IPS-20b (cell line): Measurements from ENCODE around the gene CLN3.
"Not testable (repeated sequence)": the region's sequence is repeated elsewhere in the genome, so short reads cannot be mapped to it uniquely, and the experiment has no call there.

Experiments used
- H3K27ac ChIP-seq: one replicate; pipeline ENCODE4 v1.5.1; 2013; ENCODE audit warnings: low read length
- H3K27me3 ChIP-seq: 2 replicates; pipeline ENCODE4 v1.6.1; 2013; ENCODE audit warnings: mild to moderate bottlenecking, low read length, inconsistent platforms; ENCODE audit not compliant: insufficient read depth
- H3K36me3 ChIP-seq: 2 replicates; pipeline ENCODE4 v1.6.1; 2013; ENCODE audit warnings: low read depth, mild to moderate bottlenecking, inconsistent platforms, low read length, moderate library complexity; ENCODE audit not compliant: insufficient read depth
- H3K4me1 ChIP-seq: 2 replicates; pipeline ENCODE4 v1.6.1; 2013; ENCODE audit warnings: mild to moderate bottlenecking, control low read depth, inconsistent platforms, low read length, moderate library complexity; ENCODE audit not compliant: insufficient read depth
- H3K4me3 ChIP-seq: 2 replicates; pipeline ENCODE4 v1.5.1; 2013; ENCODE audit warnings: mild to moderate bottlenecking, low read length, inconsistent platforms
- H3K9ac ChIP-seq: 2 replicates; pipeline ENCODE4 v1.6.1; 2013; ENCODE audit warnings: low read depth, mild to moderate bottlenecking, inconsistent platforms, low read length, moderate library complexity
- H3K9me3 ChIP-seq: 2 replicates; pipeline ENCODE4 v1.6.1; 2013; ENCODE audit warnings: mild to moderate bottlenecking, low read depth, low read length, inconsistent platforms; ENCODE audit not compliant: insufficient read depth

The CLN3 gene

DNA sequence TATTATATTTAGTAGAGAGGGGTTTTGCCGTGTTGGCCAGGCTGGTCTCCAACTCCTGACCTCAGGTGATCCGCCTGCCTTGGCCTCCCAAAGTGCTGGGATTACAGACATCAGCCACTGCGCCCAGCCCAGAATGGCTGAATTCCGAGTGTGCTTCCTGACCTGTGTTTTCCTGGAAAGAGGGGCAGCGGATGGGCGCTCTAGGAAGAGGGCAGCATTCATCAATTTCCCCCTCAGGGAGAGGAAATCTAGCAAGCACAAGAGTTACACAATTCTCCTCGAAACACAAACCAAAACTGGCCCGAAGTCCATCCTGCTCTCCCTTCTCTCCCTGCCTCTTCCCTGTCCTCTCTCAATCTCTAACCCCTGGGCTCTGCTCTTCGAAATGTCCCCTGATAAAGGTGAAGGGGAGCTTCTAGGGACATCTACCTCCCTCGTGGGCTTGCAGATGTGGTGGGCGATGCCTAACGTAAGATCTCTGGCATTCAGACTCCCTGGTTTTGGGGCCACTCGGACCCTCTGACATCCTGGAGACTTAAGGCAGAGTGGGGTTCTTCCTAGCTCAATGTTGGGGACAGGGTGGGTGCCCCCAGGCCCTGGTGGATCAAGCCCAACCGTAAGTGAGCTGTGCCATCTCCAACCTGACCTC lies 13.7 kb upstream of the CLN3 start:
- H3K27ac ChIP-seq = no peak overlapping the region

DNA sequence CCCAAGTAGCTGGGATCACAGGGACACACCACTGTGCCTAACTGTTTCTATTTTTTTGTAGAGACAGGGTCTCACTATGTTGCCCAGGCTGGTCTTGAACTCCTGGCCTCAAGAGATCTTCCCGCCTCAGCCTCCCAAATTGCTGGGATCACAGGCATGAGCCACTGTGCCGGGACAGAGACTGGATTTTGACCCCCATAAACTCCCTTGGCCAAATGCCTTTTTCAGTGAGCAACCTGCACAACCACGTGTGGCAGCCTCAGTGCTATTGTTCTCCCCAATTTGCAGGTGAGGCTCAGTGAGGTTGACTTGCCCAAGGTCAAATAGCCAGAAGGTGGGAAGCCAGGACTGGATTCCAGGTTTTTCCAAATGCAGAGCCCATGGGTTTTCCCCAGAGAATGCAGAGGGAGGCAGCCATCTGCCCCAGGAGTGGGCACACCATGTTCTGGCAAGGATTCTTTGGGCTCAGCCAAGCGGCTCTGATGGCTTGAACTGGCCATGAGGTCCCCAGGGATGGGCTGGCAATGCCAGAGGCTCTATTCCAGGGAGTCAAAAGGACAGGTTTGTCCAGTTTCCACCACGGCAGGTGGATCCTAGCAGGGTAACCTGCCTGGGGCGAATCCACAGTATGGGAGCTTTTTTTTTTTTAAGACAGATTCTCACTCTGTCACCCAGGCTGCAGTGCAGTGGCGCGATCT lies 13.0 kb upstream of the CLN3 start:
- Histone ChIP-seq H3K9ac (no peak overlapping the region), H3K27me3 (no peaks in the 10 kb centered on the region)

More for the DNA sequence above, 13.7 kb upstream of the CLN3 start:
- Histone ChIP-seq H3K27me3 (no peaks in the 10 kb centered on the region), H3K4me1 (no peaks in the 10 kb centered on the region), H3K9ac (no peak overlapping the region), H3K4me3 (no peak overlapping the region), H3K36me3 (no peaks in the 10 kb centered on the region), H3K9me3 (no peaks in the 10 kb centered on the region)

DNA sequence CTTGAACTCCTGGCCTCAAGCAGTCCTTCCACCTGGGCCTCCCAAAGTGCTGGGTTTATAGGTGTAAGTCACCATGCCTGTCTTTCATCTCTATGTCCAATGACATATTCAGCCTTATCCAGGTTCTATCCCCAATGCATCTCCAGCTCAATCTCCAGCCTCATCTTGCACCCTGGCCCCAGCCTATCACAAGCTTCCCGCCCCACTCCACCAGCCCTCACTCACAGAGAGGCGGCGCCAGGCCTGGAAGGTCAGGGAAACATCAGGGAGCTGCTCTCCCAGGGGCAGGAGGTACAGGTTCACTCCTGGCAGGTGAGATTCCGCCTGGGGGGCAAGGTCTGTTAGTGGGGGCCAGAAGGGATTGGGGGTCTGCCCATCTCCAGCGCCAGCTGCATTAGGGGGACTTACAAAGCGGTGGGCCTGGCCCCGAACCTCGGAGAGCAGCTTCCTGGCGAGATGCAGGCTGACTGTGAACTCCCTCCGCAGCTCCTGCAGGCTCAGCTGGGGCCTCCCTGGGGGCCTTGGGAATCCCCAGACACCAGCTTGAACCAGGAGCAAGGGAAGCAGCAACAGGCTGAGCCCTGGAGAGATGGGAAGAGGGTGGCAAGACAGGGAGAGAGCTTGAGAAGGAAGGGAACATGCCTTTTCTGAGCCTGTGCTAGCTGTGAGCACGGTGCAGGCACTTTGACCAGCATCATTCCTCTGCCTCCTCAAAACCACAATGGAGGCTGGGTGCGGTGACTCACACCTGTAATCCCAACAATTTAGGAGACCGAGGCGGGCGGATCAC lies 11.8 kb upstream of the CLN3 start:
- no peak overlapping the region for H3K27ac ChIP-seq
- H3K4me1 ChIP-seq = no peaks in the 10 kb centered on the region
- no peaks in the 10 kb centered on the region for H3K27me3 ChIP-seq
- no peaks in the 10 kb centered on the region for H3K36me3 ChIP-seq
- no peak overlapping the region for H3K9ac ChIP-seq
- H3K9me3 ChIP-seq = no peaks in the 10 kb centered on the region
- H3K4me3 ChIP-seq = no peak overlapping the region

More for the DNA sequence above, 13.0 kb upstream of the CLN3 start:
- no peaks in the 10 kb centered on the region for H3K4me1 ChIP-seq
- H3K27ac ChIP-seq = no peak overlapping the region
- H3K36me3 ChIP-seq = no peaks in the 10 kb centered on the region
- no peak overlapping the region for H3K4me3 ChIP-seq
- no peaks in the 10 kb centered on the region for H3K9me3 ChIP-seq

DNA sequence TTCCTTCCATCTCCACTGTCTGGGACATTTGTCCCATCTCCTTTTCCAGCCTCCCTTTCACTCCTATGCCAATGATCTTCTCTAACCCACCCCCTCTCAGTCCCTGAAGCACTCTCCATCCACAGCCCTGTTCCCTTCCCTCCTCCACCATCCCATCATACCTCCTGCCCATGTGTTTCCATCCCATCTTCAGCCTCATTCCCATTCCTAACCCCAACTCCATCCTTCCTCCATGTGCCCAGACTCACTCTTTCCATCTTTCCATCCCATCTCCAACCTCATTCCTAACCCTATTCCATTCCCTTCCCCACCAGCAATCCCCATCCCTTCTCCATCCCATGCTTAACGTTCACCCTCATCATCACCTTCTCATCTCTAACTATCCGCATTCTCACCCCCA lies 10.4 kb upstream of the CLN3 start:
- Histone ChIP-seq H3K27me3 (no peaks in the 10 kb centered on the region), H3K27ac (no peak overlapping the region), H3K9me3 (no peaks in the 10 kb centered on the region), H3K4me3 (no peak overlapping the region), H3K9ac (no peak overlapping the region), H3K4me1 (no peaks in the 10 kb centered on the region), H3K36me3 (no peaks in the 10 kb centered on the region)

DNA sequence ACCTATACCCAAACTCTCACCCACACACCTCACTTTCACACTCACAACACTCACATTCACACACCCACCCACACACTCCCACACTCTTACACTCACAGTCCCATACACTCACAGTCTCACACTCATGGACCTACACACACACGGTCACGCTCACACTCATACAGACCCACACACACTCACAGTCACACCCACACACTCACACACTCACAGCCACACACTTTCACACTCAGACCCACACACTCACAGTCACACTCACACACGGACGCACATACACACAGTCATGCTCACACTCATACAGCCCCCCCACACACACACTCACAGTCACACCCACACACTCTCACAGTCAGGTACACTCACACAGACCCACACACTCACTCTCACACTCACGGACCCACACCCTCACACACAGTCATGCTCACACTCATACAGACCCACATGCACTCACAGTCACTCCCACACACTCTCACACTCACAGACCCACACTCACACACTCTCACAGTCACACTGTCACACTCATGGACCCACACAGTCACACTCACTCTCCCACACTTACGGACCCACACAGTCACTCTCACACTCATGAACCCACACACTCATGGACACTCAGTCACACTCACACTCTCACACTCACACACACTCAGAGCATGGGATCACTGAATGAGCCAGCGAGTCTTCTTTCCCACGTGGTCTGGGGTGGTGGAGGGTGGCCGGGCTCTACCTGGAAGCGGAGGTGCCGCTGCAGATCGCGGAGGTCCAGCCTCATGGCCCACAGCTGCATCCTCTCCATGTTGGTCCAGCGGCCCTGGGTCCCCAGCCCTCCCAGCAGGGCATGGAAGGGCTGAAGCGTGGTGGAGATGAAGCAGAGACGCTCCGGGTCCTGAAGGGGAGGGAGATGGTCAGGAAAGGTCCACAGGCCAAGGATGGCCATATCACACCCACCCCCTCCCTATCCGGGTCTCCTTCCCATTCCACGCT lies 9.7 kb upstream of the CLN3 start:
- Histone ChIP-seq H3K27ac (no peak overlapping the region), H3K27me3 (no peaks in the 10 kb centered on the region), H3K4me1 (no peaks in the 10 kb centered on the region), H3K9me3 (no peaks in the 10 kb centered on the region), H3K9ac (no peak overlapping the region), H3K4me3 (no peak overlapping the region), H3K36me3 (no peaks in the 10 kb centered on the region)

DNA sequence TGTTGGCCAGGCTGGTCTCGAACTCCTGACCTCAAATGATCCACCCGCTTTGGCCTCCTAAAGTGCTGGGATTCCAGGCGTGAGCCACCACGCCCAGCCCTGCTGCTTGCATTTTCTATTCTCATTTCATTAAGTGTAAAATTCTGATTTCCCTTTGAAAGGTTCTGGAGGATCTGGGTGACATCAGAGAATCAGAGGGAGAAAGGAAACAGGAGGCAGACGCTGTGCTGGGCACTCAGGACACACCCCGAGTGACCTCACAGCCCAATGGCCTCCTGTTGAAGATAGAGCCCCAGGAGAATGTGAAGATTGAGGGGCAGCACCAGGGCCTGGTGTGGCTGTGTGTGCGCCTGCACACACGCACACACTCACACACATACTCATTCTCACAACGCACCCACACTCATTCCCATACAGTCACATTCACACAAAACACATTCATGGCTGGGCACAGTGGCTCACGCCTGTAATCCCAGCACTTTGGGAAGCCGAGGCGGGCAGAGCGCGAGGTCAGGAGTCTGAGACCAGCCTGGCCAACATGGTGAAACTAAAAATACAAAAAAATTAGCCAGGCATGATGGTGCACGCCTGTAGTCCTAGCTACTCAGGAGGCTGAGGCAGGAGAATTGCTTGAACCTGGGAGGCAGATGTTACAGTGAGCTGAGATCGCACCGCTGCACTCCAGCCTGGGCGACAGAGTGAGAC lies 8.8 kb upstream of the CLN3 start:
- H3K27ac ChIP-seq, H3K4me1 ChIP-seq, H3K9ac ChIP-seq, H3K9me3 ChIP-seq, H3K36me3 ChIP-seq, H3K4me3 ChIP-seq, H3K27me3 ChIP-seq: not testable (repeated sequence)

DNA sequence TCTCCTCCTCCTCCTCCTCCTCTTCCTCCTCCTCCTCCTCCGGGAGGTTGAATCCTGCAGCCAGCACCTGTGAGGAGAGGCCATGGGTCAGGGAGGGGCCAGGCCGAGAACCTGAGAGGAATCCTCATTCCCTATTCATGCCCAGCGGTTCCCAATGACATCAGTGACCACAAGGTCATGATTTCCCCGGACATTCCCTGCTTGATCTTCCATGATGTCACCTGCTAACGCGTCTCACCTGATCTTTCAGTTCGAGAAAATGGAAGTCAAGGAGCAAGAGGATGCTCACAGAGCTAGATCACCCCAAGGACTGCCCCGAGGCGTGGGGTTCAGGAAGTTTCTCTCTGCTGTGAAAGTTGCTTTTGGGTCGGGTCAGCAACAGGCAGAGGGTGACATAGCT lies 8.0 kb upstream of the CLN3 start:
- Histone ChIP-seq H3K4me3 (no peak overlapping the region), H3K36me3 (no peaks in the 10 kb centered on the region), H3K27me3 (no peaks in the 10 kb centered on the region), H3K9ac (no peak overlapping the region), H3K9me3 (no peaks in the 10 kb centered on the region), H3K27ac (no peak overlapping the region), H3K4me1 (no peaks in the 10 kb centered on the region)

DNA sequence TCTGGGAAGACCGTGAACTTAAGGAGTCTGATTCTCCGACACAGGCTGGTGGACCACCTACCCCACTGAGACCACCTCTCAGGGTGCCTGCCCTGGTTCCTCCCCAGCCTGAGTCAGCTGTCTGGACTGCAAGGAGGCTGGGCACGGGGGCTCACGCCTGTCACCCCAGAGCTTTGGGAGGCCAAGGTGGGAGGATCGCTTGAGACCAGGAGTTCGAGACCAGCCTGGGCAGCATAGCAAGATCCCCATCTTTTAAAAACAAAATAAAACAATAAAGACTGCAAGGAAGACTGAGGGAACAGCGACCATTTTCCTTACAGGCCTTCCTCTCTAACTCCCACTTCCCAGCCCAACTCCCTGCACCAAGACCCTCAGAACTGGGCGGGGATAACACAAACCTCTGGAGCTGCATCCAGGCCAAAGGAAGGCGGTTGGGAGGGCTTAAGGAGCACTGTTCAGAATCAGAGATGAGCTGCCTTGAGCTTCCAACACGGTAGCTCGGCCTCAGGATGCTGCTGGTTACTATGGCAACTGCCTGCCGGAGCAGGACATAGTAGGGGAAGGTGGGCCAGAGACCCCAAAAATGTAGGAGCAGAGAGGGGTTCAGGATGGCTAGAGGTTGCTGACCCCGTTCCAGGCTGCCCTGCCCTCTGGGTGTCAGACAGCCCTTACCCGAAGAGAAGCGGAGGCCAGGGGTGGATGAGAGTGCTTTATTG lies 7.0 kb upstream of the CLN3 start:
- no peak overlapping the region for H3K27ac ChIP-seq
- no peak overlapping the region for H3K9ac ChIP-seq
- no peaks in the 10 kb centered on the region for H3K36me3 ChIP-seq
- no peaks in the 10 kb centered on the region for H3K9me3 ChIP-seq
- no peak overlapping the region for H3K4me3 ChIP-seq
- H3K4me1 ChIP-seq = no peaks in the 10 kb centered on the region
- H3K27me3 ChIP-seq = no peaks in the 10 kb centered on the region

DNA sequence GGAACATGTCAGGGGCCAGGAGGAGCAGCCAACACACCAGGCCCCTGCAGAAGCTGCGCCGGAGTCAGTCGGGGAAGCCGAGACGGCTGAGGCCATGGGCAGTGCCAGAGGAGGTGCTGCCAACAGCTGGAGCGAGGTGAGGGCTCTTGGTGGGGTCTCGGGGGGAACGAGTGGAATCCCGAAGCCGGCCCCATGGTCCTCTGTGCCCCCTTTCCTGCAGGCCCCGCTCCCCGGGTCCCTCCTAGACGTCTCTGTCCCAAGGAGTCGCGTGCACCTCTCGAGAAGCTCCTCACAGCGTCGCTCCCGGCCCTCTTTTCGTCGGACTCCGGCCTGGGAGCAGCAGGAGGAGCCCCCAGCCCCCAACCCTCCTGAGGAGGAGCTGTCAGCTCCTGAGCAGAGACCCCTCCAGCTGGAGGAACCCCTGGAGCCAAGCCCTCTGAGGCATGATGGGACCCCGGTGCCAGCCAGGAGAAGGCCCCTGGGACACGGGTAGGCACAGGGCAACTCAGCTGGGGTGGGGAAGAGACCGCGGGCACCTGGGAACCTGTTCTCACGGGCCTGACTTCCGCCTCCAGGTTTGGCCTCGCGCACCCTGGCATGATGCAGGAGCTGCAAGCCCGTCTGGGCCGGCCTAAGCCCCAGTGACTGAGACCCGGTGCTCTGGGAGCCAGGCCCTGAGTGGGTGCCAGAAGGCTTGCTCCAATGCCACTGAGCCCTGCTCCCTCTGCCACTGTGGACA lies 6.2 kb upstream of the CLN3 start:
- Histone ChIP-seq H3K4me3 (no peak overlapping the region), H3K27me3 (no peaks in the 10 kb centered on the region)

DNA sequence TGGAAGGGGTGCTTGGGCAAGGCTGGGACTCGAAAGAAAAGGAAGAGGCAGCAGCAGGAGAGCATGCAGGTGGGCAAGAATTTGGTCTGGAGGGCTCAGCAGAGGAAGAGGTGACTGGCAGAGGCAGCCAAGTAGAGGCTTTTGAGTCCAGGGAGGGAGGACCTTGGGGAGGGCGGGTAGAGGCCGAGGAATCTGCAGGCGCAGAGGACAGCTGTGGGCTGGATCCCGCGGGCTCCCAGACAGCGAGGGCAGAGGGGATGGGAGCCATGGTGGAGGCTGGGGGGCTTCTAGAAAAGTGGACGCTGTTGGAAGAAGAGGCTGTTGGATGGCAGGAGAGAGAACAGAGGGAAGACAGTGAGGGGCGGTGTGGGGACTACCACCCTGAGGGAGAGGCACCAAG lies 5.5 kb upstream of the CLN3 start:
- Histone ChIP-seq H3K4me1 (no peaks in the 10 kb centered on the region), H3K27me3 (no peaks in the 10 kb centered on the region), H3K4me3 (no peak overlapping the region), H3K9me3 (no peaks in the 10 kb centered on the region), H3K36me3 (no peaks in the 10 kb centered on the region), H3K27ac (no peak overlapping the region), H3K9ac (no peak overlapping the region)

More for the DNA sequence above, 6.2 kb upstream of the CLN3 start:
- Histone ChIP-seq H3K27ac (no peak overlapping the region), H3K9me3 (no peaks in the 10 kb centered on the region), H3K36me3 (no peaks in the 10 kb centered on the region), H3K9ac (no peak overlapping the region), H3K4me1 (no peaks in the 10 kb centered on the region)
